Body of pancreas (tissue), 4 donors: ENCODE results near the gene LANCL2.

Source experiments
- POLR2A ChIP-seq, 3 donors: fragments of 450-650 bp; IDR thresholded peaks; one replicate each; pipeline ENCODE4 v1.6.1; 2016; ENCODE audit warnings: antibody characterized with exemption in 3 of 3, mild to moderate bottlenecking in 2 of 3
- TF ChIP-seq, protein P1 (sequence below), 7 experiments: fragments of 450-650 bp in 4 of 7; fragments of 200-600 bp in 3 of 7; sonication (generic) in 3 of 7; IDR thresholded peaks; one replicate each; pipeline ENCODE4 v1.5.1; 2016 to 2019; ENCODE audit warnings: antibody characterized with exemption in 7 of 7

DNA sequence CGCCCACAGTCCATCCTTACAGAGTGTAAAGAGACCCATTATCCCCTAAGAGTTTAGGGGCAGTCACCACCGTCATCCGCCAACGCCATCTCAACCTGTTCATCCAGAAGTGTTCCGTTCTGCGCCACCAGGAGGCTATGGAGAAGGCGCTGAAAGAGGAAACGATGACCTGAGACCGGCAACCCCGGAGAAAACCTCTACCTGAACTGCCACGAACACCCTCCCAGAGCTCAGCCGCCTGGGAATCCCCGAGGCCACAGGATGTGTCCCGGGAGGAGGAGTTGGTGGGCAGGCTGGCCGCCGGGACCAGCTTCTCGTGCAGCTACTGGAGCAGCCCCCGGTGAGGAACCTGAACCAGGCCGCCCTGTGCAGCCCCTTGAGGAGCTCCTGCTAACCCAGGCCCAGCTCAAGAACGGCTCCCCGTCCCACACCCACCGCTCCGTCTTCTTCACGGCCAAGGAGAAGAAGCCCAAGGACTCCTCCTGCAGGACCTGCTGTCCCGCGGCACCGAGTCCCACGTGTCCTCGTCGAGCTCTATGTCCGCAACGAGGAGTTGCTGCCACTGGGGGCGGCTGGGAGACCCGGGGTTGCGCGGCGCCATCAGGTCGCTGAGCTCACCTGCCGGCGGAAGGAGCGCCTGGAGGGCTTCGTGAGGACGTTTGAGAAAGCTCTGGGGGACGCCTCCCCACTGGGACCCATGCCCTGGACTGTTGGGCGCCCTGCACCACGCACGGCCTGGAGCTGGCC, 21.1 kb upstream of the LANCL2 start:
- no peak for TF ChIP-seq POLR2A (IDR thresholded peaks at IDR 0.05)
- TF ChIP-seq, protein P1, sequence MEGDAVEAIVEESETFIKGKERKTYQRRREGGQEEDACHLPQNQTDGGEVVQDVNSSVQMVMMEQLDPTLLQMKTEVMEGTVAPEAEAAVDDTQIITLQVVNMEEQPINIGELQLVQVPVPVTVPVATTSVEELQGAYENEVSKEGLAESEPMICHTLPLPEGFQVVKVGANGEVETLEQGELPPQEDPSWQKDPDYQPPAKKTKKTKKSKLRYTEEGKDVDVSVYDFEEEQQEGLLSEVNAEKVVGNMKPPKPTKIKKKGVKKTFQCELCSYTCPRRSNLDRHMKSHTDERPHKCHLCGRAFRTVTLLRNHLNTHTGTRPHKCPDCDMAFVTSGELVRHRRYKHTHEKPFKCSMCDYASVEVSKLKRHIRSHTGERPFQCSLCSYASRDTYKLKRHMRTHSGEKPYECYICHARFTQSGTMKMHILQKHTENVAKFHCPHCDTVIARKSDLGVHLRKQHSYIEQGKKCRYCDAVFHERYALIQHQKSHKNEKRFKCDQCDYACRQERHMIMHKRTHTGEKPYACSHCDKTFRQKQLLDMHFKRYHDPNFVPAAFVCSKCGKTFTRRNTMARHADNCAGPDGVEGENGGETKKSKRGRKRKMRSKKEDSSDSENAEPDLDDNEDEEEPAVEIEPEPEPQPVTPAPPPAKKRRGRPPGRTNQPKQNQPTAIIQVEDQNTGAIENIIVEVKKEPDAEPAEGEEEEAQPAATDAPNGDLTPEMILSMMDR (IDR thresholded peaks at IDR 0.05): no peak
